MM.1S (cell line): ENCODE measurements around the gene RABEP2.

ENCODE experiments used
- DNase-seq: peaks from one replicate; pipeline ENCODE4 v3.0.0-alpha.2; 2015
- H2AFZ ChIP-seq: fragments of 300-600 bp; sonication (generic); 2 replicates; pipeline ENCODE4 v1.6.0; 2016; ENCODE audit warnings: antibody characterized with exemption, low read length
- H3F3A ChIP-seq: fragments of 300-600 bp; sonication (generic); 2 replicates; pipeline ENCODE4 v1.6.1; 2016; ENCODE audit warnings: mild to moderate bottlenecking, antibody characterized with exemption, low read length, moderate library complexity, mixed read lengths; ENCODE audit not compliant: insufficient read depth
- H3K27ac ChIP-seq: fragments of 300-600 bp; sonication (generic); 2 replicates; pipeline ENCODE4 v1.5.1; 2016; ENCODE audit warnings: mild to moderate bottlenecking, low read length
- H3K27me3 ChIP-seq: fragments of 300-600 bp; sonication (generic); replicated peaks from 2 replicates; pipeline ENCODE4 v1.6.0; 2016; ENCODE audit warnings: low read length; ENCODE audit not compliant: insufficient read depth
- H3K36me3 ChIP-seq: fragments of 300-600 bp; sonication (generic); replicated peaks from 2 replicates; pipeline ENCODE4 v1.6.1; 2016; ENCODE audit warnings: mild to moderate bottlenecking, low read length, mixed read lengths; ENCODE audit not compliant: insufficient read depth
- H3K4me1 ChIP-seq: fragments of 300-600 bp; sonication (generic); 2 replicates; pipeline ENCODE4 v1.6.1; 2016; ENCODE audit warnings: low read length, mixed read lengths
- H3K4me2 ChIP-seq: fragments of 300-600 bp; sonication (generic); 2 replicates; pipeline ENCODE4 v1.6.0; 2016; ENCODE audit warnings: low read depth, low read length
- H3K4me3 ChIP-seq: fragments of 300-600 bp; sonication (generic); 2 replicates; pipeline ENCODE4 v1.5.1; 2016; ENCODE audit warnings: low read length, mixed read lengths
- H3K79me2 ChIP-seq: fragments of 300-600 bp; sonication (generic); 2 replicates; pipeline ENCODE4 v1.6.1; 2016; ENCODE audit warnings: mixed run types, low read length, mixed read lengths
- H3K9ac ChIP-seq: fragments of 300-600 bp; sonication (generic); 2 replicates; pipeline ENCODE4 v1.6.1; 2016; ENCODE audit warnings: low read length, mixed read lengths
- H3K9me2 ChIP-seq: fragments of 300-600 bp; sonication (generic); replicated peaks from 2 replicates; pipeline ENCODE4 v1.6.1; 2016; ENCODE audit warnings: mild to moderate bottlenecking, low read length, mixed read lengths; ENCODE audit not compliant: insufficient read depth
- H3K9me3 ChIP-seq: fragments of 300-600 bp; sonication (generic); replicated peaks from 2 replicates; pipeline ENCODE4 v1.6.1; 2016; ENCODE audit warnings: mild to moderate bottlenecking, low read length, mixed read lengths; ENCODE audit not compliant: insufficient read depth
- H4K20me1 ChIP-seq: fragments of 300-600 bp; sonication (generic); 2 replicates; pipeline ENCODE4 v1.6.1; 2016; ENCODE audit warnings: mild to moderate bottlenecking, low read length, moderate library complexity, mixed read lengths; ENCODE audit not compliant: insufficient read depth
- EZH2 ChIP-seq: fragments of 300-600 bp; sonication (generic); optimal IDR thresholded peaks from 2 replicates; pipeline ENCODE3; 2017; ENCODE audit warnings: low read depth, mild to moderate bottlenecking, antibody characterized with exemption, low read length, mixed read lengths
- EZH2phosphoT487 ChIP-seq: fragments of 300-600 bp; sonication (generic); IDR thresholded peaks from 2 replicates; pipeline ENCODE4 v1.6.1; 2018; ENCODE audit warnings: antibody characterized with exemption, low read length
- TF ChIP-seq, protein P1 (sequence below): fragments of 300-600 bp; sonication (generic); IDR thresholded peaks from 2 replicates; pipeline ENCODE4 v1.5.1; 2016; ENCODE audit warnings: antibody characterized with exemption, low read length, mixed read lengths

RABEP2 gene

DNA sequence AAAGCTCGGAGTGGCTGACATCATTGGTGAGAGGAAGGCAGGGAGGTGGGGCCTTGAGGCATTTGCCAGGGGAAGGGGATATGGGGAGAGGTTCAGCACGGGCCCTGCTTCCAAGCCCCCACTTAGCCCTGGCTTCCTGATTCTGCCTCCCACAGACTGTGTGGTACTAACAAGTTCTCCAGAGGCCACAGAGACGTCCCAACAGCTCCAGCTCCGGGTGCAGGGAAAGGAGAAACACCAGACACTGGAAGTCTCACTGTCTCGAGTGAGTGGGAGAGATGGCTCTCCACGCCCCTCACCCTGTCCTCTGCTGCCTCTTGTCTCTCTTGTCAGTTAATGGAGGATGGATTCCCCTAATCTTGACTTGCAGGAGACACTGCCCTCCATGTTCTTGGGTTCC is 33.8 kb upstream of the RABEP2 start:
- Histone ChIP-seq H2AFZ (no peak overlapping the region), H3K27me3 (no peaks in the 10 kb centered on the region), H3K9me2 (no peaks in the 10 kb centered on the region), H3K79me2 (peaks cover 21% of the 10 kb centered on the region), H3K4me3 (no peak overlapping the region), H3K4me2 (no peak overlapping the region), H4K20me1 (no peaks in the 10 kb centered on the region), H3K9ac (no peak overlapping the region), H3K27ac (no peak overlapping the region), H3K4me1 (no peaks in the 10 kb centered on the region), H3K36me3 (peaks cover 11% of the 10 kb centered on the region), H3K9me3 (no peaks in the 10 kb centered on the region), H3F3A (no peaks in the 10 kb centered on the region)
- no peak for TF ChIP-seq EZH2
- no peak for TF ChIP-seq EZH2phosphoT487
- TF ChIP-seq, protein P1, sequence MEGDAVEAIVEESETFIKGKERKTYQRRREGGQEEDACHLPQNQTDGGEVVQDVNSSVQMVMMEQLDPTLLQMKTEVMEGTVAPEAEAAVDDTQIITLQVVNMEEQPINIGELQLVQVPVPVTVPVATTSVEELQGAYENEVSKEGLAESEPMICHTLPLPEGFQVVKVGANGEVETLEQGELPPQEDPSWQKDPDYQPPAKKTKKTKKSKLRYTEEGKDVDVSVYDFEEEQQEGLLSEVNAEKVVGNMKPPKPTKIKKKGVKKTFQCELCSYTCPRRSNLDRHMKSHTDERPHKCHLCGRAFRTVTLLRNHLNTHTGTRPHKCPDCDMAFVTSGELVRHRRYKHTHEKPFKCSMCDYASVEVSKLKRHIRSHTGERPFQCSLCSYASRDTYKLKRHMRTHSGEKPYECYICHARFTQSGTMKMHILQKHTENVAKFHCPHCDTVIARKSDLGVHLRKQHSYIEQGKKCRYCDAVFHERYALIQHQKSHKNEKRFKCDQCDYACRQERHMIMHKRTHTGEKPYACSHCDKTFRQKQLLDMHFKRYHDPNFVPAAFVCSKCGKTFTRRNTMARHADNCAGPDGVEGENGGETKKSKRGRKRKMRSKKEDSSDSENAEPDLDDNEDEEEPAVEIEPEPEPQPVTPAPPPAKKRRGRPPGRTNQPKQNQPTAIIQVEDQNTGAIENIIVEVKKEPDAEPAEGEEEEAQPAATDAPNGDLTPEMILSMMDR, result no peak
- DNase-seq, result no peak

DNA sequence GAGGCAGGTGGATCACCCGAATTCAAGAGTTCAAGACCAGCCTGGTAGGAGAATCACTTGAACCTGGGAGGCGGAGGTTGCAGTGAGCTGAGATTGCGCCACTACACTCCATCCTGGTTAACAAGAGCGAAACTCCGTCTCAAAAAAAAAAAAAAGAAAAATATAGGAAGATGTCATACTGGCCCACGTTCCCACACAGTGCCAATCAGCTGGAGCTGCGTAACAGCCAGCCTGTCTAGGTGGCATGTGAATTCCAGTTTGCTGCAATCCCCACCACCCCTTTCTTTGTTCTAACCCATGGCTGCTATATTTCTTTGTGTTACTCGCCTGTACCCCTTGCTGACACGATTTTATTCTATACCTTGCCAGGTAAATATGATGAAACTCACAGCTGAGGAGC is 33.2 kb upstream of the RABEP2 start:
- Histone ChIP-seq H3F3A (no peaks in the 10 kb centered on the region), H3K27ac (no peak overlapping the region), H2AFZ (no peak overlapping the region), H3K27me3 (no peaks in the 10 kb centered on the region), H4K20me1 (no peaks in the 10 kb centered on the region), H3K4me1 (no peaks in the 10 kb centered on the region), H3K4me2 (no peak overlapping the region), H3K9me2 (no peaks in the 10 kb centered on the region), H3K9ac (no peak overlapping the region), H3K4me3 (no peak overlapping the region), H3K79me2 (peaks cover 27% of the 10 kb centered on the region), H3K9me3 (no peaks in the 10 kb centered on the region), H3K36me3 (peaks cover 9% of the 10 kb centered on the region)
- no peak for DNase-seq
- TF ChIP-seq EZH2phosphoT487 (no peak), EZH2 (no peak)
- TF ChIP-seq, protein P1, result no peak

DNA sequence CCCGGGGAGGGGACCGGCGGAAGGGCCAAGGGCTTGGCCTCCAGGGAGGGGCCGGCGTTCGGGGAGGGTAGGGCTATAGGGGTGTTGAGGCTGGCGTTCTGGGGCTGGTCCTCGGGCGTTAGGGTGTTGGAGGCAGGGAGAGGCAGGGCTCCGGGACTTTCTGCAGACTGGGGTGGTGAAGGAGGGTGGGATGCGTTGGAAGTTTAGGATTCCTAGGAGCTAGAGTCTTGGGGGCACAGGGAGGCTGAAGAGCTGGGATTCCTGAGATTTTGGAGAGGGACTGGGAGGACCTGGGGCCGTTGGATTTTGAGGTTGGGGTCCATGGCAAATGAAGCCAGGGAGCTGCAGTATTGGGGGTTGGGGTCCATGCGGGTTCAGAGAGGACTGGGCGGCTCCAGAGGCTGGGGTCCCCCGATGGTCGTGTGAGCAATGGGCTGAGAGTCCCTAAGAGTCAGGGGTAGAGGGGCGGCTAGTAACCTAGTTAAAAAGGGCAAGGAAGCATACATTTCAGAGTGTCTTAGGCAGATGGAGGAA is 26.4 kb upstream of the RABEP2 start:
- Histone ChIP-seq H3K9me3 (no peaks in the 10 kb centered on the region), H3K27me3 (no peaks in the 10 kb centered on the region), H3K79me2 (peaks cover 46% of the 10 kb centered on the region), H3K4me2 (peak overlapping the region; percentile 95), H3K36me3 (peaks cover 9% of the 10 kb centered on the region; the same call in 1 of the 2 replicates), H3K27ac (peak overlapping the region; percentile 29; the same call in 1 of the 2 replicates), H3K9ac (peak overlapping the region; percentile 89), H3K4me3 (peak overlapping the region; percentile 81), H2AFZ (peak overlapping the region; percentile 83), H3F3A (no peaks in the 10 kb centered on the region), H3K9me2 (no peaks in the 10 kb centered on the region), H3K4me1 (peaks cover 9% of the 10 kb centered on the region), H4K20me1 (no peaks in the 10 kb centered on the region)
- DNase-seq, result peak; percentile 45
- TF ChIP-seq, protein P1, result no peak
- TF ChIP-seq EZH2, result no peak
- TF ChIP-seq EZH2phosphoT487, result no peak
